MM.1S (cell line): ENCODE measurements around the gene DOLPP1.
"Not testable (repeated sequence)": the region's sequence is repeated elsewhere in the genome, so short reads cannot be mapped to it uniquely, and the experiment has no call there.

Experiments
- DNase-seq: peaks from one replicate; pipeline ENCODE4 v3.0.0-alpha.2; 2015
- H2AFZ ChIP-seq: fragments of 300-600 bp; sonication (generic); 2 replicates; pipeline ENCODE4 v1.6.0; 2016; ENCODE audit warnings: antibody characterized with exemption, low read length
- H3F3A ChIP-seq: fragments of 300-600 bp; sonication (generic); 2 replicates; pipeline ENCODE4 v1.6.1; 2016; ENCODE audit warnings: mild to moderate bottlenecking, antibody characterized with exemption, low read length, moderate library complexity, mixed read lengths; ENCODE audit not compliant: insufficient read depth
- H3K27ac ChIP-seq: fragments of 300-600 bp; sonication (generic); 2 replicates; pipeline ENCODE4 v1.5.1; 2016; ENCODE audit warnings: mild to moderate bottlenecking, low read length
- H3K27me3 ChIP-seq: fragments of 300-600 bp; sonication (generic); replicated peaks from 2 replicates; pipeline ENCODE4 v1.6.0; 2016; ENCODE audit warnings: low read length; ENCODE audit not compliant: insufficient read depth
- H3K36me3 ChIP-seq: fragments of 300-600 bp; sonication (generic); replicated peaks from 2 replicates; pipeline ENCODE4 v1.6.1; 2016; ENCODE audit warnings: mild to moderate bottlenecking, low read length, mixed read lengths; ENCODE audit not compliant: insufficient read depth
- H3K4me1 ChIP-seq: fragments of 300-600 bp; sonication (generic); 2 replicates; pipeline ENCODE4 v1.6.1; 2016; ENCODE audit warnings: low read length, mixed read lengths
- H3K4me2 ChIP-seq: fragments of 300-600 bp; sonication (generic); 2 replicates; pipeline ENCODE4 v1.6.0; 2016; ENCODE audit warnings: low read depth, low read length
- H3K4me3 ChIP-seq: fragments of 300-600 bp; sonication (generic); 2 replicates; pipeline ENCODE4 v1.5.1; 2016; ENCODE audit warnings: low read length, mixed read lengths
- H3K79me2 ChIP-seq: fragments of 300-600 bp; sonication (generic); 2 replicates; pipeline ENCODE4 v1.6.1; 2016; ENCODE audit warnings: mixed run types, low read length, mixed read lengths
- H3K9ac ChIP-seq: fragments of 300-600 bp; sonication (generic); 2 replicates; pipeline ENCODE4 v1.6.1; 2016; ENCODE audit warnings: low read length, mixed read lengths
- H3K9me2 ChIP-seq: fragments of 300-600 bp; sonication (generic); replicated peaks from 2 replicates; pipeline ENCODE4 v1.6.1; 2016; ENCODE audit warnings: mild to moderate bottlenecking, low read length, mixed read lengths; ENCODE audit not compliant: insufficient read depth
- H3K9me3 ChIP-seq: fragments of 300-600 bp; sonication (generic); replicated peaks from 2 replicates; pipeline ENCODE4 v1.6.1; 2016; ENCODE audit warnings: mild to moderate bottlenecking, low read length, mixed read lengths; ENCODE audit not compliant: insufficient read depth
- H4K20me1 ChIP-seq: fragments of 300-600 bp; sonication (generic); 2 replicates; pipeline ENCODE4 v1.6.1; 2016; ENCODE audit warnings: mild to moderate bottlenecking, low read length, moderate library complexity, mixed read lengths; ENCODE audit not compliant: insufficient read depth
- CTCF ChIP-seq: fragments of 300-600 bp; sonication (generic); IDR thresholded peaks from 2 replicates; pipeline ENCODE4 v1.5.1; 2016; ENCODE audit warnings: antibody characterized with exemption, low read length, mixed read lengths
- EZH2 ChIP-seq: fragments of 300-600 bp; sonication (generic); optimal IDR thresholded peaks from 2 replicates; pipeline ENCODE3; 2017; ENCODE audit warnings: low read depth, mild to moderate bottlenecking, antibody characterized with exemption, low read length, mixed read lengths
- EZH2phosphoT487 ChIP-seq: fragments of 300-600 bp; sonication (generic); IDR thresholded peaks from 2 replicates; pipeline ENCODE4 v1.6.1; 2018; ENCODE audit warnings: antibody characterized with exemption, low read length

Gene DOLPP1

GRCh38 chr9:129122133-129122532, 41.2 kb downstream of the DOLPP1 start:
- DNase-seq: no peak
- TF ChIP-seq EZH2 (no peak), CTCF (no peak), EZH2phosphoT487 (no peak)
- no peak overlapping the region for H3K9ac ChIP-seq
- H3K36me3 ChIP-seq: no peaks in the 10 kb centered on the region
- H3K9me3 ChIP-seq: no peaks in the 10 kb centered on the region
- no peaks in the 10 kb centered on the region for H3K4me1 ChIP-seq
- H2AFZ ChIP-seq: no peak overlapping the region
- H3K9me2 ChIP-seq: no peaks in the 10 kb centered on the region
- no peak overlapping the region for H3K4me2 ChIP-seq
- no peaks in the 10 kb centered on the region for H4K20me1 ChIP-seq
- H3K27me3 ChIP-seq: no peaks in the 10 kb centered on the region
- no peaks in the 10 kb centered on the region for H3F3A ChIP-seq
- H3K4me3 ChIP-seq: no peak overlapping the region
- H3K27ac ChIP-seq: no peak overlapping the region
- H3K79me2 ChIP-seq: peaks cover 43% of the 10 kb centered on the region

- H3K9me2 ChIP-seq: not testable (repeated sequence)
These were observed 42.1 kb downstream of the DOLPP1 start for GRCh38 chr9:129122976-129123375.

GRCh38 chr9:129124506-129125069, 43.7 kb downstream of the DOLPP1 start:
- Histone ChIP-seq H2AFZ (no peak overlapping the region), H3K27me3 (no peaks in the 10 kb centered on the region), H3K9ac (no peak overlapping the region), H4K20me1 (no peaks in the 10 kb centered on the region), H3K27ac (no peak overlapping the region), H3K4me2 (no peak overlapping the region), H3F3A (no peaks in the 10 kb centered on the region), H3K36me3 (no peaks in the 10 kb centered on the region), H3K9me2 (no peaks in the 10 kb centered on the region), H3K79me2 (peaks cover 20% of the 10 kb centered on the region; the same call in 1 of the 2 replicates), H3K4me3 (no peak overlapping the region), H3K4me1 (no peaks in the 10 kb centered on the region), H3K9me3 (no peaks in the 10 kb centered on the region)
- TF ChIP-seq CTCF (no peak), EZH2phosphoT487 (no peak), EZH2 (no peak)
- no peak for DNase-seq

More at GRCh38 chr9:129122976-129123375, 42.1 kb downstream of the DOLPP1 start:
- not testable (repeated sequence) for H4K20me1 ChIP-seq, H3F3A ChIP-seq, H3K36me3 ChIP-seq, H3K9ac ChIP-seq, DNase-seq, H3K4me1 ChIP-seq, H3K4me2 ChIP-seq, H3K27ac ChIP-seq, H2AFZ ChIP-seq, H3K27me3 ChIP-seq, H3K4me3 ChIP-seq, H3K9me3 ChIP-seq
- H3K79me2 ChIP-seq: peaks cover 34% of the 10 kb centered on the region

GRCh38 chr9:129125478-129125877, 44.6 kb downstream of the DOLPP1 start:
- H3K4me3 ChIP-seq: no peak overlapping the region
- H3K9me3 ChIP-seq: no peaks in the 10 kb centered on the region
- DNase-seq: no peak
- no peaks in the 10 kb centered on the region for H3K9me2 ChIP-seq
- no peak for TF ChIP-seq EZH2
- no peak for TF ChIP-seq EZH2phosphoT487
- TF ChIP-seq CTCF: no peak
- H4K20me1 ChIP-seq: no peaks in the 10 kb centered on the region
- no peaks in the 10 kb centered on the region for H3F3A ChIP-seq
- H3K27ac ChIP-seq: no peak overlapping the region
- no peak overlapping the region for H3K9ac ChIP-seq
- peaks cover 17% of the 10 kb centered on the region; the same call in 1 of the 2 replicates for H3K79me2 ChIP-seq
- no peaks in the 10 kb centered on the region for H3K27me3 ChIP-seq
- no peaks in the 10 kb centered on the region for H3K4me1 ChIP-seq
- H3K4me2 ChIP-seq: no peak overlapping the region
- no peaks in the 10 kb centered on the region for H3K36me3 ChIP-seq
- no peak overlapping the region for H2AFZ ChIP-seq
